HepG2 (cell line): Measurements from ENCODE around the gene STX10. TPM values are rescaled to one million over a fixed set of nuclear protein-coding genes. Genes with fewer than 3 reads are reported as not detected.
A peak's percentile ranks its signal among the peaks of the same experiment; 100 is the strongest.

Experiments used
- BHLHE40 ChIP-seq: IDR thresholded peaks from 2 replicates; pipeline ENCODE4 v1.6.1; 2011; ENCODE audit warnings: low read length, improper control_type of control experiment
- ELK4 ChIP-seq: sonication (generic); formaldehyde crosslinking; IDR thresholded peaks from 2 replicates; pipeline ENCODE4 v1.9.0; 2021; ENCODE audit warnings: missing genetic modification reagents, borderline replicate concordance
- GZF1 ChIP-seq: sonication (generic); formaldehyde crosslinking; IDR thresholded peaks from 2 replicates; pipeline ENCODE4 v1.5.1; 2020; ENCODE audit warnings: mild to moderate bottlenecking, missing genetic modification reagents
- NFIC ChIP-seq: IDR thresholded peaks from 2 replicates; pipeline ENCODE4 v1.6.1; 2012; ENCODE audit warnings: mild to moderate bottlenecking, low read length, inconsistent platforms
- PAF1 ChIP-seq: IDR thresholded peaks from 2 replicates; pipeline ENCODE4 v1.6.1; 2016; ENCODE audit warnings: missing genetic modification reagents, missing compliant biosample characterization
- TBX2 ChIP-seq: sonication (generic); formaldehyde crosslinking; IDR thresholded peaks from 2 replicates; pipeline ENCODE4 v1.5.0; 2020; ENCODE audit warnings: missing genetic modification reagents, mild to moderate bottlenecking, borderline replicate concordance
- TFDP2 ChIP-seq: sonication (generic); formaldehyde crosslinking; IDR thresholded peaks from 2 replicates; pipeline ENCODE4 v1.4.0; 2020; ENCODE audit warnings: missing genetic modification reagents
- TGIF2 ChIP-seq: IDR thresholded peaks from 2 replicates; pipeline ENCODE4 v1.6.1; 2016; ENCODE audit warnings: control low read depth, missing compliant biosample characterization
- TOE1 ChIP-seq: sonication (generic); formaldehyde crosslinking; IDR thresholded peaks from 2 replicates; pipeline ENCODE4 v1.4.0; 2020; ENCODE audit warnings: mild to moderate bottlenecking, missing genetic modification reagents
- ZBTB8A ChIP-seq: sonication (generic); formaldehyde crosslinking; IDR thresholded peaks from 2 replicates; pipeline ENCODE4 v1.4.0; 2020; ENCODE audit warnings: mild to moderate bottlenecking, low read depth, missing genetic modification reagents, borderline replicate concordance
- ZNF333 ChIP-seq: sonication (generic); formaldehyde crosslinking; IDR thresholded peaks from 2 replicates; pipeline ENCODE4 v1.4.0; 2020; ENCODE audit warnings: mild to moderate bottlenecking, missing genetic modification reagents, borderline replicate concordance
- ZNF407 ChIP-seq: sonication (generic); formaldehyde crosslinking; IDR thresholded peaks from one replicate; pipeline ENCODE4 v1.5.1; 2020; ENCODE audit warnings: mild to moderate bottlenecking, missing genetic modification reagents; ENCODE audit errors: not compliant biosample characterization
- ZNF546 ChIP-seq: sonication (generic); formaldehyde crosslinking; conservative IDR thresholded peaks from 2 replicates; pipeline ENCODE4 v1.8.1; 2023; ENCODE audit warnings: mild to moderate bottlenecking, missing genetic modification reagents
- ZNF766 ChIP-seq: sonication (generic); formaldehyde crosslinking; IDR thresholded peaks from 2 replicates; pipeline ENCODE4 v1.5.0; 2020; ENCODE audit warnings: missing genetic modification reagents, borderline replicate concordance
- ZNF788 ChIP-seq: sonication (generic); formaldehyde crosslinking; IDR thresholded peaks from 2 replicates; pipeline ENCODE4 v1.5.0; 2020; ENCODE audit warnings: mild to moderate bottlenecking, missing genetic modification reagents, borderline replicate concordance
- polyA plus RNA-seq, 8 experiments: library from polyadenylated mRNA; depleted of rRNA in 3 of 8; stranded (reverse) in 7 of 8; unstranded in 1 of 8; fragments of >200 nt; fragmentation: Illumina TruSeq in 4 of 8; extraction: Trizol in 4 of 8; gene quantifications; 2 replicates each; pipeline versions ENCODE4 v1.2.1 to v1.2.3, GENCODE V29; 2011 to 2016; ENCODE audit warnings: low read depth in 4 of 8, missing spikeins in 1 of 8, mixed read lengths in 1 of 8; ENCODE audit not compliant: insufficient read depth in 1 of 8
- total RNA-seq, 5 experiments: library from RNA; depleted of rRNA; stranded (reverse); fragments of >200 nt; fragmentation: Illumina TruSeq; extraction: Trizol; gene quantifications; 2 replicates each; pipeline ENCODE4 v1.2.3, GENCODE V29; 2016; ENCODE audit warnings: low read depth in 1 of 5

Gene STX10
- total and polyA plus RNA-seq, 2 of the 13 experiments (the other 11 are each of a cell fraction or from before 2014, with no cell fraction given): 47.9 to 66.4 TPM

GRCh38 chr19:13152974-13153568, 2.9 kb upstream of the STX10 start (continued):
- TF ChIP-seq ZNF407: no peak
- peak; percentile 70; the same call in 1 of the 2 replicates for TF ChIP-seq ZNF788 (CRISPR knock-in tag)
- peak; percentile 48; the same call in 1 of the 2 replicates for TF ChIP-seq TBX2 (CRISPR knock-in tag)
- no peak for TF ChIP-seq ZNF546
- no peak for TF ChIP-seq ELK4
- peak; percentile 53; the same call in 1 of the 2 replicates for TF ChIP-seq PAF1 (CRISPR knock-in tag)
- peak; percentile 83 for TF ChIP-seq ZNF766 (CRISPR knock-in tag)
- TF ChIP-seq TOE1 (CRISPR knock-in tag): no peak
- peak; percentile 81 for TF ChIP-seq TGIF2 (CRISPR knock-in tag)
- peak; percentile 49; the same call in 1 of the 2 replicates for TF ChIP-seq BHLHE40
- no peak for TF ChIP-seq ZNF333
- TF ChIP-seq GZF1: no peak
- TF ChIP-seq TFDP2 (CRISPR knock-in tag): no peak
- no peak for TF ChIP-seq ZBTB8A (CRISPR knock-in tag)
- no peak for TF ChIP-seq NFIC
